ENCODE results near the gene PODXL2. TPM values are rescaled to one million over a fixed set of nuclear protein-coding genes. Genes with fewer than 3 reads are reported as not detected.
A peak's percentile ranks its signal among the peaks of the same experiment; 100 is the strongest.
"Not testable (repeated sequence)": the region's sequence is repeated elsewhere in the genome, so short reads cannot be mapped to it uniquely, and the experiment has no call there.

PODXL2 gene
- total RNA-seq, 3 donors from 2014 or later, result 5.4 to 18.5 (median 16.2) TPM

GRCh38 chr3:127698691-127699415 is 69.9 kb downstream of the PODXL2 start:
- TF ChIP-seq, protein P1, sequence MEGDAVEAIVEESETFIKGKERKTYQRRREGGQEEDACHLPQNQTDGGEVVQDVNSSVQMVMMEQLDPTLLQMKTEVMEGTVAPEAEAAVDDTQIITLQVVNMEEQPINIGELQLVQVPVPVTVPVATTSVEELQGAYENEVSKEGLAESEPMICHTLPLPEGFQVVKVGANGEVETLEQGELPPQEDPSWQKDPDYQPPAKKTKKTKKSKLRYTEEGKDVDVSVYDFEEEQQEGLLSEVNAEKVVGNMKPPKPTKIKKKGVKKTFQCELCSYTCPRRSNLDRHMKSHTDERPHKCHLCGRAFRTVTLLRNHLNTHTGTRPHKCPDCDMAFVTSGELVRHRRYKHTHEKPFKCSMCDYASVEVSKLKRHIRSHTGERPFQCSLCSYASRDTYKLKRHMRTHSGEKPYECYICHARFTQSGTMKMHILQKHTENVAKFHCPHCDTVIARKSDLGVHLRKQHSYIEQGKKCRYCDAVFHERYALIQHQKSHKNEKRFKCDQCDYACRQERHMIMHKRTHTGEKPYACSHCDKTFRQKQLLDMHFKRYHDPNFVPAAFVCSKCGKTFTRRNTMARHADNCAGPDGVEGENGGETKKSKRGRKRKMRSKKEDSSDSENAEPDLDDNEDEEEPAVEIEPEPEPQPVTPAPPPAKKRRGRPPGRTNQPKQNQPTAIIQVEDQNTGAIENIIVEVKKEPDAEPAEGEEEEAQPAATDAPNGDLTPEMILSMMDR (IDR thresholded peaks at IDR 0.05), result no peak
- no peak for ATAC-seq
- Histone ChIP-seq H3K9me3 (no peaks in the 10 kb centered on the region), H3K4me1 (ENCODE audit: low read depth) (peaks cover 23% of the 10 kb centered on the region), H3K4me3 (no peak overlapping the region), H3K36me3 (ENCODE audit: low read depth) (no peaks in the 10 kb centered on the region)
- peak in 1 of 3 donors; percentile 21 for DNase-seq
- intact Hi-C loops (cut with DNase I, micrococcal nuclease), result loop anchor here in 1 of 2 donors (10.0 kb wide), 1 partner anchor 116 kb away; no protein-coding TSS in a partner anchor

DNA sequence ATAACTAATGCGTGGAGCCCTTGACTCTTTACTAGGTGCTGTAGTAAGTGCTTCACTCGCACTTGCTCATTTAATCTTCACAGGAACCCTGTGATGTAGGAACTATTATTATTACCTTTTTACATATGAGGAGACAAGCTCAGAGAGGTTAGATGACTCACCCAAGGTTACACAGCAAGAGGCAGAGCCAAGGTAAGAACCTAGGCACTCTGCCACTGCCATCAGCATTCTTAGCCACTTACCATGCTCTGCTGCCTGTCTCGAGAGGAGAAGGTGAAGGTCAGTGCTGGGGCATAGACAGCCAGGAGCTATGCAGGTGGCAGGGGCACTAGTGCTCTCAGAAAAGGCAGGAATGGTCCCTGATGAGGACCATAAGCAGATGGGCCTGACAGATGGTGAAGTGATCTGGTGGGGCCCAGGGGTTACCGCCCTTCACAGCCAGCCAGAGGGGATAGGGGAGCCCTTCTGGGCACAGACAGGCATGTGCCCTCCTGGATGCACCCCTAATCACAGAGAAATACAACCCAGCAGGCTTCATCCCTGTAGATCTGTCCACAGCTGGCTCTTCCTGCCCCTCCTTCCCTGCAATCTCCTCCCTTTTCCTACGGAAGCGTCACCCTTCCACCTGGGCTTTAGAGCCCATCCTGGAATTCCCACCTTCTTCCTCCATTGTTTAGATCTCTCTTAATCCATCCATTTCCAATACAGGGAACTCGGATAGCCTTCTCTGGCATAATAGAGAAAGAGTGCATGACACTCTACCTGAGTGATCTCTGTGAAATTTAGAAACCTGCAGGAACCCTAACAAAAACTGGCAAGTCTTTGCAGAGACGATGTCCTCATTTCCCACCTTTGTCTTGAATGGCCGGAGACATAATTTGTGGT is 70.7 kb downstream of the PODXL2 start:
- intact Hi-C loops (cut with DNase I, micrococcal nuclease), result loop anchor here in 1 of 2 donors (10.0 kb wide), 1 partner anchor 115 kb away; no protein-coding TSS in a partner anchor
- TF ChIP-seq, protein P1 (IDR thresholded peaks at IDR 0.05), result no peak
- H3K36me3 ChIP-seq (ENCODE audit: low read depth), result no peaks in the 10 kb centered on the region
- peaks cover 23% of the 10 kb centered on the region for H3K4me1 ChIP-seq (ENCODE audit: low read depth)
- H3K4me3 ChIP-seq, result no peak overlapping the region
- no peak for ATAC-seq
- H3K9me3 ChIP-seq, result no peaks in the 10 kb centered on the region
- DNase-seq, result no peak

GRCh38 chr3:127700406-127700805 is 71.4 kb downstream of the PODXL2 start:
- H3K36me3 ChIP-seq (ENCODE audit: low read depth), result no peaks in the 10 kb centered on the region
- ATAC-seq (no peak), DNase-seq (no peak)
- H3K4me1 ChIP-seq (ENCODE audit: low read depth), result peaks cover 23% of the 10 kb centered on the region
- intact Hi-C loops (cut with DNase I, micrococcal nuclease), result no loop called here
- no peaks in the 10 kb centered on the region for H3K9me3 ChIP-seq
- TF ChIP-seq, protein P1 (IDR thresholded peaks at IDR 0.05), result no peak
- no peak overlapping the region for H3K4me3 ChIP-seq

DNA sequence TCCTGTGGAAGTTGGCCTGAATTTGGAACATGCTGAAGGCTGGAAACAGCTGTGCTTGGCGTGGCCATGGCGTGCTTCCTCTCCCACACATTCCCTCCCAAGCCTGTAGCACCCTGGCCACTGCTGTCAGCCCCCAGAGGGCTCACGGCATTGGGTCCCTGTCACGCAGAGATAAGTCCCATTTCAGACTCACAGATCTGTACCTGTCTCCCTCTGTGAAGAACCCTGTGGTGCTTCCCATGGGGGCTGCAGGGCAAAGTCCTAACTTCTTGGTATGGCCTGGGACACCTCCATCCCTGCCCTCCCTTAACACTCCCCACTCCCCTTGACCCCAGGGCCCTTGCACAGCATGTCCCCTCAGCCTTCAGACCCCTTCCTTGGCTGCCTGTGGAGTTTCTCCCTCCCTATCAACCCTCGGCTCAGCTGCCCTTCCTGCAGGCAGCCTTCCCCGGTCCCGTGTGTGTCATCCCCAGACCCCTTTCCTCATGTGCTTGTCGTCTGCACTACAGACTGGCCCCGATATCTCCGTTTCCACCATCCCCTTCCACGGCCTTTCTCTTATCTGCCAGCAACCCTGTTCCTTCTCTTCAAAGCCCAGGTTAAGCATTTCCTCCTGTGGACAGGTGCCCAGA is 72.4 kb downstream of the PODXL2 start:
- intact Hi-C loops (cut with DNase I, micrococcal nuclease), result no loop called here
- TF ChIP-seq, protein P1 (IDR thresholded peaks at IDR 0.05), result no peak
- no peak for DNase-seq
- no peaks in the 10 kb centered on the region for H3K36me3 ChIP-seq (ENCODE audit: low read depth)
- no peak overlapping the region for H3K4me3 ChIP-seq
- ATAC-seq, result no peak
- H3K4me1 ChIP-seq (ENCODE audit: low read depth), result peaks cover 23% of the 10 kb centered on the region
- no peaks in the 10 kb centered on the region for H3K9me3 ChIP-seq

- no peaks in the 10 kb centered on the region for H3K9me3 ChIP-seq
- H3K36me3 ChIP-seq (ENCODE audit: low read depth), result no peaks in the 10 kb centered on the region
- ATAC-seq, result no peak
- intact Hi-C loops (cut with DNase I, micrococcal nuclease), result no loop called here
- TF ChIP-seq, protein P1 (IDR thresholded peaks at IDR 0.05), result no peak
- DNase-seq, result no peak
- no peak overlapping the region for H3K4me3 ChIP-seq
- H3K4me1 ChIP-seq (ENCODE audit: low read depth), result peaks cover 15% of the 10 kb centered on the region
Observed at GRCh38 chr3:127702151-127702578, 73.2 kb downstream of the PODXL2 start.

GRCh38 chr3:127704840-127705239 is 75.9 kb downstream of the PODXL2 start:
- DNase-seq, result not testable (repeated sequence)

More at GRCh38 chr3:127704840-127705239, 75.9 kb downstream of the PODXL2 start:
- H3K9me3 ChIP-seq; ATAC-seq; H3K4me1 ChIP-seq (ENCODE audit: low read depth); H3K36me3 ChIP-seq (ENCODE audit: low read depth); H3K4me3 ChIP-seq; intact Hi-C loops (cut with DNase I, micrococcal nuclease): not testable (repeated sequence)

All from mucosa of descending colon (tissue), 3 donors.